HEK293 (cell line): ENCODE data around the gene FOXF1.

ENCODE experiments used
- MYNN ChIP-seq: fragments of 450-650 bp; formaldehyde crosslinking; IDR thresholded peaks from 2 replicates; pipeline ENCODE4 v1.5.1; 2016; ENCODE audit warnings: missing biosample characterization, missing genetic modification characterization, borderline replicate concordance
- OSR2 ChIP-seq: fragments of 450-650 bp; formaldehyde crosslinking; IDR thresholded peaks from 2 replicates; pipeline ENCODE4 v1.5.1; 2016; ENCODE audit warnings: missing biosample characterization, missing genetic modification characterization
- RBAK ChIP-seq: fragments of 450-650 bp; formaldehyde crosslinking; IDR thresholded peaks from 2 replicates; pipeline ENCODE4 v1.5.1; 2016; ENCODE audit warnings: missing biosample characterization, missing genetic modification characterization
- ZNF391 ChIP-seq: fragments of 450-650 bp; formaldehyde crosslinking; IDR thresholded peaks from 2 replicates; pipeline ENCODE4 v1.5.1; 2016; ENCODE audit warnings: low read depth, missing biosample characterization, missing genetic modification characterization, borderline replicate concordance
- ZNF530 ChIP-seq: fragments of 450-650 bp; formaldehyde crosslinking; IDR thresholded peaks from 2 replicates; pipeline ENCODE4 v1.5.1; 2016; ENCODE audit warnings: low read depth, missing biosample characterization, missing genetic modification characterization
- ZNF621 ChIP-seq: fragments of 450-650 bp; formaldehyde crosslinking; IDR thresholded peaks from 2 replicates; pipeline ENCODE4 v1.5.1; 2017; ENCODE audit warnings: missing biosample characterization, missing genetic modification characterization
- ZNF830 ChIP-seq: fragments of 450-650 bp; IDR thresholded peaks from 2 replicates; pipeline ENCODE4 v1.5.0; 2018; ENCODE audit warnings: missing biosample characterization, missing genetic modification characterization, low read depth, mild to moderate bottlenecking, moderate library complexity
- TF ChIP-seq, protein P1 (sequence below): fragments of 450-650 bp; formaldehyde crosslinking; IDR thresholded peaks from 2 replicates; pipeline ENCODE4 v1.5.1; 2016; ENCODE audit warnings: missing biosample characterization, missing genetic modification characterization
- TF ChIP-seq, protein P2 (sequence below): fragments of 450-650 bp; formaldehyde crosslinking; IDR thresholded peaks from 2 replicates; pipeline ENCODE4 v1.5.1; 2016; ENCODE audit warnings: missing biosample characterization, missing genetic modification characterization

DNA sequence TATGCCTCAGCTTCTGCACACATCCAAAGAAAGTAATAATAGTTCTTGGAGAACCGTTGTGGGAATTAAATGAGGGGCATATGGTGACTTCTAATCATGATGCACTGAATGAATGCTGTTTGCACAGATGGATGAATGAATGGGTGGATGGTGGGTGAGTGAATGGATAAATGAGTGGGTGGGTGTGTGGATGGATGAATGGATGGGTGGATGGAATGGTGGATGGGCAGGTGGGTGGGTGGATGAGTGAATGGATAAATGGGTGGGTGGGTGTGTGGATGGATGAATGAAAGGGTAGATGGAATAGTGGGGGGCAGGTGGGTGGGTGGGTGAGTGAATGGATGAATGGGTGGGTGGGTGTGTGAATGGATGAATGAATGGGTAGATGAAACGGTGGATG lies 44.9 kb upstream of the FOXF1 start:
- TF ChIP-seq OSR2 (tag by site-specific recombination) = no peak
- TF ChIP-seq, protein P1, sequence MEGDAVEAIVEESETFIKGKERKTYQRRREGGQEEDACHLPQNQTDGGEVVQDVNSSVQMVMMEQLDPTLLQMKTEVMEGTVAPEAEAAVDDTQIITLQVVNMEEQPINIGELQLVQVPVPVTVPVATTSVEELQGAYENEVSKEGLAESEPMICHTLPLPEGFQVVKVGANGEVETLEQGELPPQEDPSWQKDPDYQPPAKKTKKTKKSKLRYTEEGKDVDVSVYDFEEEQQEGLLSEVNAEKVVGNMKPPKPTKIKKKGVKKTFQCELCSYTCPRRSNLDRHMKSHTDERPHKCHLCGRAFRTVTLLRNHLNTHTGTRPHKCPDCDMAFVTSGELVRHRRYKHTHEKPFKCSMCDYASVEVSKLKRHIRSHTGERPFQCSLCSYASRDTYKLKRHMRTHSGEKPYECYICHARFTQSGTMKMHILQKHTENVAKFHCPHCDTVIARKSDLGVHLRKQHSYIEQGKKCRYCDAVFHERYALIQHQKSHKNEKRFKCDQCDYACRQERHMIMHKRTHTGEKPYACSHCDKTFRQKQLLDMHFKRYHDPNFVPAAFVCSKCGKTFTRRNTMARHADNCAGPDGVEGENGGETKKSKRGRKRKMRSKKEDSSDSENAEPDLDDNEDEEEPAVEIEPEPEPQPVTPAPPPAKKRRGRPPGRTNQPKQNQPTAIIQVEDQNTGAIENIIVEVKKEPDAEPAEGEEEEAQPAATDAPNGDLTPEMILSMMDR = no peak
- TF ChIP-seq, protein P2, sequence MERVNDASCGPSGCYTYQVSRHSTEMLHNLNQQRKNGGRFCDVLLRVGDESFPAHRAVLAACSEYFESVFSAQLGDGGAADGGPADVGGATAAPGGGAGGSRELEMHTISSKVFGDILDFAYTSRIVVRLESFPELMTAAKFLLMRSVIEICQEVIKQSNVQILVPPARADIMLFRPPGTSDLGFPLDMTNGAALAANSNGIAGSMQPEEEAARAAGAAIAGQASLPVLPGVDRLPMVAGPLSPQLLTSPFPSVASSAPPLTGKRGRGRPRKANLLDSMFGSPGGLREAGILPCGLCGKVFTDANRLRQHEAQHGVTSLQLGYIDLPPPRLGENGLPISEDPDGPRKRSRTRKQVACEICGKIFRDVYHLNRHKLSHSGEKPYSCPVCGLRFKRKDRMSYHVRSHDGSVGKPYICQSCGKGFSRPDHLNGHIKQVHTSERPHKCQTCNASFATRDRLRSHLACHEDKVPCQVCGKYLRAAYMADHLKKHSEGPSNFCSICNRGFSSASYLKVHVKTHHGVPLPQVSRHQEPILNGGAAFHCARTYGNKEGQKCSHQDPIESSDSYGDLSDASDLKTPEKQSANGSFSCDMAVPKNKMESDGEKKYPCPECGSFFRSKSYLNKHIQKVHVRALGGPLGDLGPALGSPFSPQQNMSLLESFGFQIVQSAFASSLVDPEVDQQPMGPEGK (tag by site-specific recombination) = no peak
- no peak for TF ChIP-seq ZNF391 (tag by site-specific recombination)
- no peak for TF ChIP-seq ZNF830 (tag by site-specific recombination)
- no peak for TF ChIP-seq RBAK (tag by site-specific recombination)
- no peak for TF ChIP-seq ZNF530 (tag by site-specific recombination)
- TF ChIP-seq ZNF621 (tag by site-specific recombination) = no peak
- no peak for TF ChIP-seq MYNN
